Iris pigment epithelial cell (primary cell): ENCODE results near the gene HOMER2.
"Not testable (repeated sequence)": the region's sequence is repeated elsewhere in the genome, so short reads cannot be mapped to it uniquely, and the experiment has no call there.

Experiments
- DNase-seq: peaks from one replicate; pipeline ENCODE4 v3.0.0-alpha.2; 2011; ENCODE audit warnings: low read depth

The HOMER2 gene

GRCh38 chr15:82964890-82965289 is 12.4 kb upstream of the HOMER2 start:
- no peak for DNase-seq

- no peak for DNase-seq
Observed at GRCh38 chr15:82963471-82964341, 11.2 kb upstream of the HOMER2 start.

GRCh38 chr15:82960766-82961165 is 8.2 kb upstream of the HOMER2 start:
- no peak for DNase-seq

GRCh38 chr15:82959423-82959822 is 6.9 kb upstream of the HOMER2 start:
- no peak for DNase-seq

- no peak for DNase-seq
Observed at GRCh38 chr15:82958638-82959037, 6.1 kb upstream of the HOMER2 start.

- no peak for DNase-seq
Observed at GRCh38 chr15:82951472-82952157, 905 bp downstream of the HOMER2 start.

GRCh38 chr15:82950746-82951370 is 1.7 kb downstream of the HOMER2 start:
- no peak for DNase-seq

GRCh38 chr15:82950295-82950694 is 2.2 kb downstream of the HOMER2 start:
- DNase-seq, result no peak

- no peak for DNase-seq
Observed at GRCh38 chr15:82946155-82946701, 6.3 kb downstream of the HOMER2 start.

- DNase-seq, result no peak
Observed at GRCh38 chr15:82945326-82945725, 7.2 kb downstream of the HOMER2 start.

GRCh38 chr15:82944821-82945220 is 7.7 kb downstream of the HOMER2 start:
- no peak for DNase-seq

- DNase-seq, result no peak
Observed at GRCh38 chr15:82944056-82944455, 8.5 kb downstream of the HOMER2 start.

- DNase-seq, result no peak
Observed at GRCh38 chr15:82943176-82943575, 9.3 kb downstream of the HOMER2 start.

- peak; percentile 9 for DNase-seq
Observed at GRCh38 chr15:82942691-82943090, 9.8 kb downstream of the HOMER2 start.

GRCh38 chr15:82939678-82940077 is 12.8 kb downstream of the HOMER2 start:
- DNase-seq, result not testable (repeated sequence)

- DNase-seq, result no peak
Observed at GRCh38 chr15:82937712-82938058, 14.8 kb downstream of the HOMER2 start.

GRCh38 chr15:82936966-82937711 is 15.4 kb downstream of the HOMER2 start:
- peak; percentile 40 for DNase-seq

GRCh38 chr15:82935382-82935781 is 17.1 kb downstream of the HOMER2 start:
- no peak for DNase-seq

GRCh38 chr15:82934100-82934880 is 18.2 kb downstream of the HOMER2 start:
- no peak for DNase-seq

- no peak for DNase-seq
Observed at GRCh38 chr15:82933576-82933975, 18.9 kb downstream of the HOMER2 start.

GRCh38 chr15:82931221-82931620 is 21.3 kb downstream of the HOMER2 start:
- no peak for DNase-seq
